ENCODE results near the gene TMEM185B.

The TMEM185B gene

GRCh38 chr2:120231564-120231973, 8.4 kb upstream of the TMEM185B start:
- no peak for DNase-seq (ENCODE audit: low read depth)

- DNase-seq (ENCODE audit: low read depth): no peak
Observed at GRCh38 chr2:120230515-120231471, 7.6 kb upstream of the TMEM185B start.

- DNase-seq (ENCODE audit: low read depth): no peak
Observed at GRCh38 chr2:120229341-120229740, 6.1 kb upstream of the TMEM185B start.

GRCh38 chr2:120228503-120228902, 5.3 kb upstream of the TMEM185B start:
- no peak for DNase-seq (ENCODE audit: low read depth)

- no peak for DNase-seq (ENCODE audit: low read depth)
Observed at GRCh38 chr2:120227111-120227991, 4.2 kb upstream of the TMEM185B start.

- DNase-seq (ENCODE audit: low read depth): no peak
Observed at GRCh38 chr2:120226316-120226715, 3.1 kb upstream of the TMEM185B start.

GRCh38 chr2:120225549-120226065, 2.4 kb upstream of the TMEM185B start:
- DNase-seq (ENCODE audit: low read depth): no peak

- no peak for DNase-seq (ENCODE audit: low read depth)
Observed at GRCh38 chr2:120224735-120225548, 1.7 kb upstream of the TMEM185B start.

GRCh38 chr2:120224256-120224655, 1.1 kb upstream of the TMEM185B start:
- no peak for DNase-seq (ENCODE audit: low read depth)

GRCh38 chr2:120222186-120223033, 790 bp downstream of the TMEM185B start:
- no peak for DNase-seq (ENCODE audit: low read depth)

GRCh38 chr2:120221616-120222015, 1.6 kb downstream of the TMEM185B start:
- no peak for DNase-seq (ENCODE audit: low read depth)

GRCh38 chr2:120220756-120221155, 2.4 kb downstream of the TMEM185B start:
- no peak for DNase-seq (ENCODE audit: low read depth)

GRCh38 chr2:120219766-120220165, 3.4 kb downstream of the TMEM185B start:
- DNase-seq (ENCODE audit: low read depth): no peak

- DNase-seq (ENCODE audit: low read depth): no peak
Observed at GRCh38 chr2:120219291-120219690, 3.9 kb downstream of the TMEM185B start.

- no peak for DNase-seq (ENCODE audit: low read depth)
Observed at GRCh38 chr2:120218181-120218580, 5.0 kb downstream of the TMEM185B start.

- no peak for DNase-seq (ENCODE audit: low read depth)
Observed at GRCh38 chr2:120210270-120210693, 12.9 kb downstream of the TMEM185B start.

- no peak for DNase-seq (ENCODE audit: low read depth)
Observed at GRCh38 chr2:120209427-120210269, 13.6 kb downstream of the TMEM185B start.

- DNase-seq (ENCODE audit: low read depth): no peak
Observed at GRCh38 chr2:120208381-120209353, 14.5 kb downstream of the TMEM185B start.

All from stimulated activated CD8-positive, alpha-beta memory T cell treated with anti-CD3 and anti-CD28 coated beads, Interleukin-15, amount 100 ng/mL, for 1 hour (primary cell).